ENCODE results near the gene PRR35. TPM values are rescaled to one million over a fixed set of nuclear protein-coding genes. Genes with fewer than 3 reads are reported as not detected.

Gene PRR35
- total RNA-seq, 1 experiment from 2014 or later: not detected

DNA sequence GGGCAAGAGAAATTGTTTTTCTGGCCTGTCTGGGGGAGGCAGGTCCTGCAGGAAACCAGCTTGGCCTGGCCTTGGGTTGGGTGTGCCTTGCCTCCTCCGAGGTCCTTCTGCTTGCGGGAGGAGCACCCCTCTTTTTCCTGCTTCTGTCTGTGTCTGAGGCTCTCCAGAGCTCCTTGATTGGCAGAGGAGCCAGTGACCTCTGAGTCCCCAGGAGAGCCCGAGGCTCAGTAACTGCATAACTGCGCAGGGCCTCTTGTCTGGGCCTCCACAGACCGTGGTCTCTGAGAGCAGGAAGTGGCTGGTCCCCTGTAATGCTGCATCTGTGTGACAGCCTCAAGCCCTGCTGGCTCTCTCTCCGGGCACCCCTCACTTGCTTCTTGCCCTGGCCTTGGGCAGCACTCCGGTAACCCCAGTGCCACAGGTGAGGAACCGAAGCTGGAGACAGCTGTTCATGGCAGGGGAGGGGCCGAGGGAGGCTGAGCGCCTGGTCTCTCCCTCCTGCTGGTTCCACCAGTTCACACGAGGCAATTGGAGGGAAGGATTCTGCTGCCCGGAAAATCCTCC is 31.1 kb upstream of the PRR35 start:
- H3K4me1 Mint-ChIP-seq (ENCODE audit: low read depth, unreplicated experiment): peaks cover 39% of the 10 kb centered on the region
- CTCF ChIA-PET: no interaction called here
- intact Hi-C loops (cut with micrococcal nuclease; ENCODE audit: unreplicated experiment): loop anchor here (10.0 kb wide), 1 partner anchor 106 kb away; the partner anchor contains the start of genes METTL26 and WFIKKN1
- no peaks in the 10 kb centered on the region for H3K27me3 Mint-ChIP-seq (ENCODE audit: unreplicated experiment)
- DNase-seq: no peak
- H3K36me3 Mint-ChIP-seq (ENCODE audit: insufficient read depth, unreplicated experiment): peaks cover 67% of the 10 kb centered on the region
- peak overlapping the region; percentile 92 for H3K4me3 Mint-ChIP-seq (ENCODE audit: low read depth, unreplicated experiment)
- TSS peak; percentile 53 for BruUV-seq (replicated peaks)
- TF ChIP-seq, protein P1, sequence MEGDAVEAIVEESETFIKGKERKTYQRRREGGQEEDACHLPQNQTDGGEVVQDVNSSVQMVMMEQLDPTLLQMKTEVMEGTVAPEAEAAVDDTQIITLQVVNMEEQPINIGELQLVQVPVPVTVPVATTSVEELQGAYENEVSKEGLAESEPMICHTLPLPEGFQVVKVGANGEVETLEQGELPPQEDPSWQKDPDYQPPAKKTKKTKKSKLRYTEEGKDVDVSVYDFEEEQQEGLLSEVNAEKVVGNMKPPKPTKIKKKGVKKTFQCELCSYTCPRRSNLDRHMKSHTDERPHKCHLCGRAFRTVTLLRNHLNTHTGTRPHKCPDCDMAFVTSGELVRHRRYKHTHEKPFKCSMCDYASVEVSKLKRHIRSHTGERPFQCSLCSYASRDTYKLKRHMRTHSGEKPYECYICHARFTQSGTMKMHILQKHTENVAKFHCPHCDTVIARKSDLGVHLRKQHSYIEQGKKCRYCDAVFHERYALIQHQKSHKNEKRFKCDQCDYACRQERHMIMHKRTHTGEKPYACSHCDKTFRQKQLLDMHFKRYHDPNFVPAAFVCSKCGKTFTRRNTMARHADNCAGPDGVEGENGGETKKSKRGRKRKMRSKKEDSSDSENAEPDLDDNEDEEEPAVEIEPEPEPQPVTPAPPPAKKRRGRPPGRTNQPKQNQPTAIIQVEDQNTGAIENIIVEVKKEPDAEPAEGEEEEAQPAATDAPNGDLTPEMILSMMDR (IDR thresholded peaks at IDR 0.05; ENCODE audit: unreplicated experiment): no peak
- H3K9me3 Mint-ChIP-seq (ENCODE audit: low read depth, unreplicated experiment): no peaks in the 10 kb centered on the region
- peak overlapping the region; percentile 85 for H3K27ac Mint-ChIP-seq (ENCODE audit: unreplicated experiment)

DNA sequence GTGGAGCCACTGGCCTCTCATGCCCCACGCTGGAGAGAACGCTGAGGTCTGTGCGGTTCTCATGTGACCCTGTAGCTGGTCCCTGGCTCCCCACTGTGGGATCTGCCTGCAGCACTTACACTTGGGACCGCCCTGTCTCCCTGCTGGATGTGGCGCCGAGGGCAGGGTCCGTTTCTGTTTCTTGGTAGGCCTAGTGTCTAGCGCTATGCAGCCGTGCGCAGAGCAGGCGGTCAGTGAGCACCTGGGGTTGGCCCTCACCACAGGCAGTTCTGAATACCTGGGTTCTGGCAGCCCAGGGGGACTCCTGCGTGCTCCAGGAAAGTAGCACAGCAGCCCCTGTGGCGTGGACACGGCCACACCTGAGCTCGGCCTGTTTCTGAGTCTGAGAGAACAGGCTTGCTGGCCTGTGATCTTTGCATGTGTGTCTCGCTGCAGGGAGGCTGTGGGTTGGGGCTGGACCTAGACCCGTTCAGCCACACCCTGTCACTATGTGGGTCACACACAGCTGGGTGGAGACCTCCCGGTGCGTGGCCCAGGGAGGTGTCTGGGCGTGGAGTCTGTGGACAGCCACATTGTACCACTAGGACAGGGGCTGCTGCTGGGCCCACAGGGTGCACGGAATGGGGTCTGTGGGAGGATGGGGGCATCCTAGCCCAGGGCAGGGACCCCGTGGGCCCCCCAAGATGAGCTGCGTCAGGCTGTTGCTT is 29.9 kb upstream of the PRR35 start:
- no peak for DNase-seq
- peaks cover 70% of the 10 kb centered on the region for H3K36me3 Mint-ChIP-seq (ENCODE audit: insufficient read depth, unreplicated experiment)
- no peaks in the 10 kb centered on the region for H3K9me3 Mint-ChIP-seq (ENCODE audit: low read depth, unreplicated experiment)
- TF ChIP-seq, protein P1 (IDR thresholded peaks at IDR 0.05; ENCODE audit: unreplicated experiment): no peak
- no TSS peak for BruUV-seq (replicated peaks)
- no peaks in the 10 kb centered on the region for H3K27me3 Mint-ChIP-seq (ENCODE audit: unreplicated experiment)
- CTCF ChIA-PET: interaction anchor here (0.6 kb wide), 2 partner anchors 168 to 279 kb away, joined by 4 read pairs; no protein-coding TSS in a partner anchor
- intact Hi-C loops (cut with micrococcal nuclease; ENCODE audit: unreplicated experiment): no loop called here
- peak overlapping the region; percentile 92 for H3K4me3 Mint-ChIP-seq (ENCODE audit: low read depth, unreplicated experiment)
- peaks cover 36% of the 10 kb centered on the region for H3K4me1 Mint-ChIP-seq (ENCODE audit: low read depth, unreplicated experiment)
- no peak overlapping the region for H3K27ac Mint-ChIP-seq (ENCODE audit: unreplicated experiment)

DNA sequence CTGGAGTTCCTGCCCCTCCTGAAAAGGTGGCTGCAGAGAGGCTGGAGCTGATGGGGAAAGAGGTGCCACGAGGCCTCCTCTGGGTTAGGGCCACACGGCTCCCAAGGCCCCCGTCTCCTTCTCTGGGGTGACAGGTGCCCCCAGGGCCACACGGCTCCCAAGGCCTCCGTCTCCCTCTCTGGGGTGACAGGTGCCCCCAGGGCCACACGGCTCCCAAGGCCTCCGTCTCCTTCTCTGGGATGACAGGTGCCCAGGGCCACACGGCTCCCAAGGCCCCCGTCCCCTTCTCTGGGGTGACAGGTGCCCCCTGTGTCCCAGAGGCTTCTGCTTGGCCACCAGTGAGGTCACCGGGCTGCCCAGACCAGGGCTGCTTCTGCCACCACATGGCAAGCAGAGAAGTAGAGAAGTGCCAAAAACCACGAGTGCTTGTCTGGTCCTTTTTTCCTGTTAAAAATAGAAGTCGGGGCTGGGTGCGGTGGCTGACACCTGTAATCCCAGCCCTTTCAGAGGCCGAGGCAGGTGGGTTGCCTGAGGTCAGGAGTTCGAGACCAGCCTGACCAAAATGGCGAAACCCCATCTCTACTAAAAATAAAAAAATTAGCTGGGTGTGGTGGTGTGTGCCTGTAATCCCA is 28.6 kb upstream of the PRR35 start:
- BruUV-seq (replicated peaks): no TSS peak
- TF ChIP-seq, protein P1 (IDR thresholded peaks at IDR 0.05; ENCODE audit: unreplicated experiment): no peak
- H3K9me3 Mint-ChIP-seq (ENCODE audit: low read depth, unreplicated experiment): no peaks in the 10 kb centered on the region
- H3K4me3 Mint-ChIP-seq (ENCODE audit: low read depth, unreplicated experiment): no peak overlapping the region
- H3K4me1 Mint-ChIP-seq (ENCODE audit: low read depth, unreplicated experiment): peaks cover 28% of the 10 kb centered on the region
- H3K36me3 Mint-ChIP-seq (ENCODE audit: insufficient read depth, unreplicated experiment): peaks cover 67% of the 10 kb centered on the region
- no peaks in the 10 kb centered on the region for H3K27me3 Mint-ChIP-seq (ENCODE audit: unreplicated experiment)
- no peak overlapping the region for H3K27ac Mint-ChIP-seq (ENCODE audit: unreplicated experiment)
- CTCF ChIA-PET: no interaction called here
- intact Hi-C loops (cut with micrococcal nuclease; ENCODE audit: unreplicated experiment): no loop called here
- no peak for DNase-seq

DNA sequence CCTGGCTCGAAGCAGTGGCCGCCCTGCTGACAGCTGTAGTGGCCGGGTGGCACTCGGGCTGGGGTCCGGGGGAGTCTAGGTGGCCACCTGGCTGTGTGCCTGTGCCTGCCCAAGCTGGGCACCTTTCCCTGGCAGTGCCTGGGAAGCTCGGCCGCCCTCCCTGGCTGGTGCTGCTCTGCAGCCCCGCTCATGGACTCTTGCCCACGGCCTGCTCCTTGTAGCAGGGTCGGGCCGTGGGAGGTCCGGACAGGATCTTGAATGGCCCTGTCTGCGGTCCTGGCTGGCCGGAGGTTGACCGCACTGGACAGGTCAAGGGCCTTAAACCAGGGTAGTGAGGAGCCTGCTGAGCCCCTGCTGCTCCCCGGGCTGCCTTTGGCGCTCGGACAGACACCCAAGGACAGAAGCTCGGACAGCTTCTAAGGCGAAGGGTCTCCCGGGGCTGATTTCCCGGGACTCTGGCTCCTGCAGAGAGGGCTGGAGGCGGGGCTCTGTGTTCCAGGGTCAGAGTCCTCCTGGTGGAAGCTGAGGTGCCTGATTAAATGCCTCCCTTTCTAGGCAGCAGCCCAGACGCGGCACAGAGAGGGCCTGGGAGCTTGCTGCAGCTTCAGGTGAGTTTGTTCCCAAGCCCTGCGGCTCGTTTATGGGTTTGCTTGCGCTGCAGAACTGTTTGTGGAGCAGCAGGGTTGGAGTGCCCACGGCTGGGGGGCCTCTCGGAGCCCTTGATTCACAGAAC is 26.6 kb upstream of the PRR35 start:
- no peaks in the 10 kb centered on the region for H3K9me3 Mint-ChIP-seq (ENCODE audit: low read depth, unreplicated experiment)
- intact Hi-C loops (cut with micrococcal nuclease; ENCODE audit: unreplicated experiment): no loop called here
- peak; percentile 69 for DNase-seq
- TF ChIP-seq, protein P1 (IDR thresholded peaks at IDR 0.05; ENCODE audit: unreplicated experiment): no peak
- peak overlapping the region; percentile 59 for H3K4me3 Mint-ChIP-seq (ENCODE audit: low read depth, unreplicated experiment)
- H3K36me3 Mint-ChIP-seq (ENCODE audit: insufficient read depth, unreplicated experiment): peaks cover 70% of the 10 kb centered on the region
- BruUV-seq (replicated peaks): no TSS peak
- CTCF ChIA-PET: interaction anchor here (0.6 to 1.2 kb wide), 5 partner anchors 14 to 171 kb away, joined by 3 to 8 read pairs (median 3); no protein-coding TSS in a partner anchor
- H3K4me1 Mint-ChIP-seq (ENCODE audit: low read depth, unreplicated experiment): peaks cover 28% of the 10 kb centered on the region
- no peak overlapping the region for H3K27ac Mint-ChIP-seq (ENCODE audit: unreplicated experiment)
- no peaks in the 10 kb centered on the region for H3K27me3 Mint-ChIP-seq (ENCODE audit: unreplicated experiment)

All from Calu3 (cell line).